ENCODE results near the gene LRP2BP. TPM values are rescaled to one million over a fixed set of nuclear protein-coding genes. Genes with fewer than 3 reads are reported as not detected.

LRP2BP gene
- polyA plus RNA-seq, 1 donor (not counting 4 experiments of a cell fraction or from before 2014, with no cell fraction given), result 0.22 TPM

- Histone ChIP-seq H3K4me2 (ENCODE audit: control insufficient read depth, extremely low read depth, insufficient read depth, low read depth, low read length) (no peak overlapping the region), H3K36me3 (ENCODE audit: control insufficient read depth in 2 of 2, extremely low read depth in 1 of 2, insufficient read depth in 2 of 2, low read length in 2 of 2) (peaks cover 0 to 5% of the 10 kb centered on the region in 2 experiments), H3K9me1 (ENCODE audit: control insufficient read depth, extremely low read depth, insufficient read depth, low read length) (no peaks in the 10 kb centered on the region), H3K4me3 (ENCODE audit: control insufficient read depth in 2 of 3, extremely low read depth in 1 of 3, insufficient read depth in 2 of 3, low read depth in 1 of 3, low read length in 3 of 3) (no peak overlapping the region), H4K20me1 (ENCODE audit: control insufficient read depth, extremely low read depth, insufficient read depth, low read length) (no peaks in the 10 kb centered on the region), H3K4me1 (ENCODE audit: control insufficient read depth, extremely low read depth, insufficient read depth, low read length) (no peaks in the 10 kb centered on the region), H3K27ac (ENCODE audit: control insufficient read depth, insufficient read depth, low read length) (no peak overlapping the region), H3K9ac (ENCODE audit: control insufficient read depth, extremely low read depth, insufficient read depth, low read length) (no peak overlapping the region), H3K9me3 (ENCODE audit: control insufficient read depth, low read depth, low read length) (no peaks in the 10 kb centered on the region), H2AFZ (ENCODE audit: control insufficient read depth, low read length) (no peak overlapping the region), H3K79me2 (ENCODE audit: control insufficient read depth, insufficient read depth, low read length) (no peaks in the 10 kb centered on the region), H3K27me3 (ENCODE audit: control insufficient read depth, extremely low read depth, insufficient read depth, low read length) (no peaks in the 10 kb centered on the region)
- TF ChIP-seq, protein P1, sequence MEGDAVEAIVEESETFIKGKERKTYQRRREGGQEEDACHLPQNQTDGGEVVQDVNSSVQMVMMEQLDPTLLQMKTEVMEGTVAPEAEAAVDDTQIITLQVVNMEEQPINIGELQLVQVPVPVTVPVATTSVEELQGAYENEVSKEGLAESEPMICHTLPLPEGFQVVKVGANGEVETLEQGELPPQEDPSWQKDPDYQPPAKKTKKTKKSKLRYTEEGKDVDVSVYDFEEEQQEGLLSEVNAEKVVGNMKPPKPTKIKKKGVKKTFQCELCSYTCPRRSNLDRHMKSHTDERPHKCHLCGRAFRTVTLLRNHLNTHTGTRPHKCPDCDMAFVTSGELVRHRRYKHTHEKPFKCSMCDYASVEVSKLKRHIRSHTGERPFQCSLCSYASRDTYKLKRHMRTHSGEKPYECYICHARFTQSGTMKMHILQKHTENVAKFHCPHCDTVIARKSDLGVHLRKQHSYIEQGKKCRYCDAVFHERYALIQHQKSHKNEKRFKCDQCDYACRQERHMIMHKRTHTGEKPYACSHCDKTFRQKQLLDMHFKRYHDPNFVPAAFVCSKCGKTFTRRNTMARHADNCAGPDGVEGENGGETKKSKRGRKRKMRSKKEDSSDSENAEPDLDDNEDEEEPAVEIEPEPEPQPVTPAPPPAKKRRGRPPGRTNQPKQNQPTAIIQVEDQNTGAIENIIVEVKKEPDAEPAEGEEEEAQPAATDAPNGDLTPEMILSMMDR (optimal IDR thresholded peaks at IDR 0.05 in 1 of 3, IDR thresholded peaks at IDR 0.05 in 1 of 3, conservative IDR thresholded peaks at IDR 0.05 in 1 of 3; ENCODE audit: extremely low read depth in 1 of 3, insufficient read depth in 2 of 3, low read length in 3 of 3), result no peak
- TF ChIP-seq EZH2 (IDR thresholded peaks at IDR 0.05; ENCODE audit: low read length), result no peak
- DNase-seq (ENCODE audit: low read depth, low spot score) (no peak), FAIRE-seq (no peak)
- dilution Hi-C loops (cut with MboI; ENCODE audit: extremely low pct_ligation_motif_present, low sequenced_read_pairs), result no loop called here
These were observed 21.7 kb downstream of the LRP2BP start for GRCh38 chr4:185374027-185374426.

- no peaks in the 10 kb centered on the region for H3K9me3 ChIP-seq (ENCODE audit: control insufficient read depth, low read depth, low read length)
- no peaks in the 10 kb centered on the region for H4K20me1 ChIP-seq (ENCODE audit: control insufficient read depth, extremely low read depth, insufficient read depth, low read length)
- dilution Hi-C loops (cut with MboI; ENCODE audit: extremely low pct_ligation_motif_present, low sequenced_read_pairs), result no loop called here
- H3K9me1 ChIP-seq (ENCODE audit: control insufficient read depth, extremely low read depth, insufficient read depth, low read length), result no peaks in the 10 kb centered on the region
- DNase-seq (ENCODE audit: low read depth, low spot score) (no peak), FAIRE-seq (no peak)
- no peaks in the 10 kb centered on the region for H3K79me2 ChIP-seq (ENCODE audit: control insufficient read depth, insufficient read depth, low read length)
- no peak overlapping the region for H2AFZ ChIP-seq (ENCODE audit: control insufficient read depth, low read length)
- H3K4me3 ChIP-seq (ENCODE audit: control insufficient read depth in 2 of 3, extremely low read depth in 1 of 3, insufficient read depth in 2 of 3, low read depth in 1 of 3, low read length in 3 of 3), result no peak overlapping the region
- H3K36me3 ChIP-seq (ENCODE audit: control insufficient read depth in 2 of 2, extremely low read depth in 1 of 2, insufficient read depth in 2 of 2, low read length in 2 of 2), result peaks cover 0 to 2% of the 10 kb centered on the region in 2 experiments
- no peak overlapping the region for H3K27ac ChIP-seq (ENCODE audit: control insufficient read depth, insufficient read depth, low read length)
- H3K4me1 ChIP-seq (ENCODE audit: control insufficient read depth, extremely low read depth, insufficient read depth, low read length), result no peaks in the 10 kb centered on the region
- no peaks in the 10 kb centered on the region for H3K27me3 ChIP-seq (ENCODE audit: control insufficient read depth, extremely low read depth, insufficient read depth, low read length)
- no peak overlapping the region for H3K9ac ChIP-seq (ENCODE audit: control insufficient read depth, extremely low read depth, insufficient read depth, low read length)
- H3K4me2 ChIP-seq (ENCODE audit: control insufficient read depth, extremely low read depth, insufficient read depth, low read depth, low read length), result no peak overlapping the region
- TF ChIP-seq, protein P1 (optimal IDR thresholded peaks at IDR 0.05 in 1 of 3, IDR thresholded peaks at IDR 0.05 in 1 of 3, conservative IDR thresholded peaks at IDR 0.05 in 1 of 3; ENCODE audit: extremely low read depth in 1 of 3, insufficient read depth in 2 of 3, low read length in 3 of 3), result no peak
- no peak for TF ChIP-seq EZH2 (IDR thresholded peaks at IDR 0.05; ENCODE audit: low read length)
These were observed 24.0 kb downstream of the LRP2BP start for GRCh38 chr4:185371702-185372101.

Data from keratinocyte (primary cell).